Measurements from ENCODE around the gene GGTLC2.

The GGTLC2 gene

GRCh38 chr22:22670076-22670795, 25.8 kb downstream of the GGTLC2 start:
- ChIA-PET POLR2A (no interaction called here), CTCF (interaction anchor here (1.2 to 1.6 kb wide), 3 partner anchors 15 to 33 kb away, joined by 3 read pairs; no protein-coding TSS in a partner anchor)
- no peak for DNase-seq (ENCODE audit: extremely low spot score)
- TF ChIP-seq CTCF (IDR thresholded peaks at IDR 0.05; ENCODE audit: control extremely low read depth, extremely low read depth, low read depth, missing control alignments), result no peak

GRCh38 chr22:22671506-22671905, 27.1 kb downstream of the GGTLC2 start:
- DNase-seq (ENCODE audit: extremely low spot score), result no peak
- ChIA-PET POLR2A (no interaction called here), CTCF (interaction anchor here (1.7 kb wide), 1 partner anchor 13 kb away, joined by 5 read pairs; no protein-coding TSS in a partner anchor)
- no peak for TF ChIP-seq CTCF (IDR thresholded peaks at IDR 0.05; ENCODE audit: control extremely low read depth, extremely low read depth, low read depth, missing control alignments)

- ChIA-PET POLR2A (no interaction called here), CTCF (interaction anchor here (1.3 to 1.9 kb wide), 4 partner anchors 12 to 250 kb away, joined by 3 to 10 read pairs (median 4); no protein-coding TSS in a partner anchor)
- no peak for DNase-seq (ENCODE audit: extremely low spot score)
- TF ChIP-seq CTCF (IDR thresholded peaks at IDR 0.05; ENCODE audit: control extremely low read depth, extremely low read depth, low read depth, missing control alignments), result no peak
Observed at GRCh38 chr22:22673099-22673498, 28.7 kb downstream of the GGTLC2 start.

GRCh38 chr22:22673628-22674027, 29.2 kb downstream of the GGTLC2 start:
- DNase-seq (ENCODE audit: extremely low spot score), result no peak
- no peak for TF ChIP-seq CTCF (IDR thresholded peaks at IDR 0.05; ENCODE audit: control extremely low read depth, extremely low read depth, low read depth, missing control alignments)
- POLR2A ChIA-PET, result no interaction called here
- CTCF ChIA-PET, result interaction anchor here (1.3 to 1.9 kb wide), 4 partner anchors 12 to 251 kb away, joined by 3 to 10 read pairs (median 4); no protein-coding TSS in a partner anchor

- no peak for DNase-seq (ENCODE audit: extremely low spot score)
- ChIA-PET POLR2A (no interaction called here), CTCF (interaction anchor here (1.3 to 2.3 kb wide), 5 partner anchors 8 to 252 kb away, joined by 3 to 10 read pairs (median 4); no protein-coding TSS in a partner anchor)
- TF ChIP-seq CTCF (IDR thresholded peaks at IDR 0.05; ENCODE audit: control extremely low read depth, extremely low read depth, low read depth, missing control alignments), result no peak
Observed at GRCh38 chr22:22674467-22674866, 30.1 kb downstream of the GGTLC2 start.

- ChIA-PET POLR2A (no interaction called here), CTCF (interaction anchor here (1.0 to 5.4 kb wide), 2 partner anchors 11 to 91 kb away, joined by 3 to 26 read pairs; no protein-coding TSS in a partner anchor)
- DNase-seq (ENCODE audit: extremely low spot score), result no peak
- TF ChIP-seq CTCF (IDR thresholded peaks at IDR 0.05; ENCODE audit: control extremely low read depth, extremely low read depth, low read depth, missing control alignments), result no peak
Observed at GRCh38 chr22:22678970-22679369, 34.6 kb downstream of the GGTLC2 start.
